A549 (cell line): Measurements from ENCODE around the gene KRT71.

Experiments used
- BHLHE40 ChIP-seq: IDR thresholded peaks from 2 replicates; pipeline ENCODE4 v1.6.1; 2012; ENCODE audit warnings: low read depth, low read length, inconsistent platforms
- CHD4 ChIP-seq: fragments of 200-600 bp; sonication (generic); IDR thresholded peaks from 2 replicates; pipeline ENCODE4 v1.6.1; 2016; ENCODE audit warnings: antibody characterized with exemption, mild to moderate bottlenecking, borderline replicate concordance
- CTCF ChIP-seq: fragments of >200 bp; sonication (Bioruptor Twin); formaldehyde crosslinking; IDR thresholded peaks from 3 replicates; pipeline ENCODE4 v1.5.1; 2016
- ESRRA ChIP-seq: fragments of 150-350 bp; IDR thresholded peaks from 2 replicates; pipeline ENCODE4 v1.6.1; 2014; ENCODE audit warnings: mild to moderate bottlenecking, low read length, borderline replicate concordance
- GATA3 ChIP-seq: IDR thresholded peaks from 2 replicates; pipeline ENCODE4 v1.6.1; 2012; ENCODE audit warnings: borderline replicate concordance
- KDM1A ChIP-seq: fragments of 200-600 bp; sonication (generic); IDR thresholded peaks from 2 replicates; pipeline ENCODE4 v1.6.1; 2016; ENCODE audit warnings: low read depth, mild to moderate bottlenecking
- MYC ChIP-seq: IDR thresholded peaks from 2 replicates; pipeline ENCODE4 v1.6.1; 2012; ENCODE audit warnings: mild to moderate bottlenecking, inconsistent platforms, low read length, improper control_type of control experiment, borderline replicate concordance
- RCOR1 ChIP-seq: fragments of 150-350 bp; IDR thresholded peaks from 2 replicates; pipeline ENCODE4 v1.6.1; 2014; ENCODE audit warnings: antibody characterized with exemption, low read length, low read depth
- ZC3H11A ChIP-seq: fragments of 450-650 bp; IDR thresholded peaks from 2 replicates; pipeline ENCODE4 v1.6.1; 2014; ENCODE audit warnings: antibody characterized with exemption, mild to moderate bottlenecking

GRCh38 chr12:52587563-52587962, 34.6 kb upstream of the KRT71 start:
- TF ChIP-seq ESRRA (no peak), RCOR1 (no peak), CHD4 (no peak), CTCF (no peak), ZC3H11A (no peak), MYC (no peak), KDM1A (no peak), BHLHE40 (no peak), GATA3 (no peak)
